GM19468 (cell line): ENCODE measurements around the gene MX1.

ENCODE experiments used
- ATAC-seq: cut with Tn5 transposase; IDR thresholded peaks from one replicate; pipeline ENCODE4 v1.9.1; 2021; ENCODE audit warnings: mild to moderate bottlenecking, moderate library complexity, moderate number of reproducible peaks; ENCODE audit not compliant: unreplicated experiment; ENCODE audit errors: extremely low read depth

The MX1 gene

GRCh38 chr21:41483415-41483814, 57.4 kb downstream of the MX1 start:
- ATAC-seq = no peak

GRCh38 chr21:41483973-41484372, 57.9 kb downstream of the MX1 start:
- no peak for ATAC-seq

- ATAC-seq = no peak
These were observed 61.0 kb downstream of the MX1 start for GRCh38 chr21:41487082-41487481.

- no peak for ATAC-seq
These were observed 62.0 kb downstream of the MX1 start for GRCh38 chr21:41488080-41488479.

- ATAC-seq = no peak
These were observed 63.3 kb downstream of the MX1 start for GRCh38 chr21:41489329-41489728.

GRCh38 chr21:41490330-41490729, 64.3 kb downstream of the MX1 start:
- ATAC-seq = no peak

GRCh38 chr21:41491412-41491811, 65.4 kb downstream of the MX1 start:
- no peak for ATAC-seq

GRCh38 chr21:41494242-41494641, 68.2 kb downstream of the MX1 start:
- ATAC-seq = no peak

- ATAC-seq = no peak
These were observed 71.0 kb downstream of the MX1 start for GRCh38 chr21:41497008-41497407.

GRCh38 chr21:41497788-41498187, 71.7 kb downstream of the MX1 start:
- ATAC-seq = no peak

GRCh38 chr21:41499920-41500319, 73.9 kb downstream of the MX1 start:
- no peak for ATAC-seq

- no peak for ATAC-seq
These were observed 74.3 kb downstream of the MX1 start for GRCh38 chr21:41500363-41500762.

GRCh38 chr21:41500931-41501381, 74.9 kb downstream of the MX1 start:
- ATAC-seq = no peak

GRCh38 chr21:41501919-41502318, 75.9 kb downstream of the MX1 start:
- no peak for ATAC-seq

- ATAC-seq = no peak
These were observed 77.3 kb downstream of the MX1 start for GRCh38 chr21:41503331-41503730.

GRCh38 chr21:41504030-41504429, 78.0 kb downstream of the MX1 start:
- no peak for ATAC-seq

GRCh38 chr21:41506005-41506594, 80.1 kb downstream of the MX1 start:
- no peak for ATAC-seq

- ATAC-seq = no peak
These were observed 80.8 kb downstream of the MX1 start for GRCh38 chr21:41506611-41507520.

- no peak for ATAC-seq
These were observed 81.7 kb downstream of the MX1 start, which contains the start of gene TMPRSS2 for GRCh38 chr21:41507521-41508414. TSS of gene TMPRSS2 (minus strand) at chr21:41508158. CDS start at chr21:41498133, 10,025 bp downstream.

GRCh38 chr21:41508415-41509144, 82.5 kb downstream of the MX1 start:
- no peak for ATAC-seq
